CD4-positive, alpha-beta T cell (primary cell): Measurements from ENCODE around the gene PEX13. TPM values are rescaled to one million over a fixed set of nuclear protein-coding genes. Genes with fewer than 3 reads are reported as not detected.

ENCODE experiments used
- ATAC-seq: fragments of 200-7000 bp; cut with Tn5 transposase; one replicate; pipeline ENCODE4 v1.10.0; 2022; ENCODE audit warnings: mild to moderate bottlenecking; ENCODE audit not compliant: poor library complexity
- CTCF ChIA-PET: fragments of 350-600 bp; sonication (Branson Sonifier 250); formaldehyde crosslinking; loops from one replicate; lab custom pipeline; 2021; ENCODE audit warnings: antibody characterized with exemption, inconsistent platforms; lab: Charles Lee
- POLR2A ChIA-PET: fragments of 350-600 bp; sonication (Branson Sonifier 250); formaldehyde crosslinking; loops from one replicate; lab custom pipeline; 2021; ENCODE audit warnings: antibody characterized with exemption, inconsistent platforms; lab: Charles Lee
- DNase-seq, 14 experiments: peaks; one replicate each; pipeline ENCODE4 v3.0.0-alpha.2; 2013 to 2020; ENCODE audit warnings: mixed read lengths in 2 of 14
- H3K27ac ChIP-seq, 2 donors: one replicate each; pipeline versions ENCODE4 v1.5.1 to v1.7.0; 2013; ENCODE audit warnings: low read length in 2 of 2, low read depth in 1 of 2, mild to moderate bottlenecking in 1 of 2
- H3K27me3 ChIP-seq, 2 experiments: 1 replicate in 1 of 2; 2 replicates in 1 of 2; pipeline versions ENCODE4 v1.6.1 to v1.7.0; 2013; ENCODE audit warnings: low read length in 2 of 2, control low read depth in 1 of 2, mild to moderate bottlenecking in 1 of 2, moderate library complexity in 1 of 2; ENCODE audit not compliant: insufficient read depth in 2 of 2, control insufficient read depth in 1 of 2
- H3K36me3 ChIP-seq: one replicate; pipeline ENCODE4 v1.6.1; 2013; ENCODE audit warnings: low read length, control low read depth; ENCODE audit not compliant: insufficient read depth
- H3K4me1 ChIP-seq: one replicate; pipeline ENCODE4 v1.6.1; 2013; ENCODE audit warnings: low read length, control low read depth; ENCODE audit not compliant: insufficient read depth
- H3K4me3 ChIP-seq: one replicate; pipeline ENCODE4 v1.5.1; 2013; ENCODE audit warnings: mild to moderate bottlenecking, low read length, moderate library complexity
- H3K9me3 ChIP-seq, 2 experiments: 1 replicate in 1 of 2; 2 replicates in 1 of 2; pipeline versions ENCODE4 v1.6.1 to v1.7.0; 2013; ENCODE audit warnings: low read length in 2 of 2, mild to moderate bottlenecking in 2 of 2, control low read depth in 1 of 2, moderate library complexity in 1 of 2; ENCODE audit not compliant: control insufficient read depth in 1 of 2, insufficient read depth in 1 of 2
- H3K27ac Mint-ChIP-seq: one replicate; pipeline ENCODE4 v1.8.0; 2020; ENCODE audit warnings: mixed read lengths
- H3K27me3 Mint-ChIP-seq: one replicate; pipeline ENCODE4 v1.8.0; 2021; ENCODE audit warnings: mixed read lengths
- H3K36me3 Mint-ChIP-seq: one replicate; pipeline ENCODE4 v1.8.0; 2021; ENCODE audit warnings: low read depth, mixed read lengths
- H3K4me1 Mint-ChIP-seq: one replicate; pipeline ENCODE4 v1.8.0; 2021; ENCODE audit warnings: low read depth, mixed read lengths
- H3K4me3 Mint-ChIP-seq: one replicate; pipeline ENCODE4 v1.8.0; 2020; ENCODE audit warnings: mild to moderate bottlenecking, mixed read lengths
- H3K9me3 Mint-ChIP-seq: one replicate; pipeline ENCODE4 v1.8.0; 2020; ENCODE audit warnings: mixed read lengths
- CTCF ChIP-seq: fragments of 200-600 bp; IDR thresholded peaks from one replicate; pipeline ENCODE4 v1.8.0; 2022; ENCODE audit warnings: antibody characterized with exemption, mild to moderate bottlenecking
- intact Hi-C, 2 experiments: fragments of 100-400 bp; cut with DNase I in 1 of 2; cut with micrococcal nuclease in 1 of 2; formaldehyde crosslinking; loops; one replicate each; pipeline versions ENCODE4 v1.15.1 to v1.9.0; 2023 to 2025; cut with DNase I, micrococcal nuclease
- total RNA-seq, 174 experiments: library from RNA in 2 of 174; stranded (reverse) in 2 of 174; gene quantifications; one replicate each; pipeline ENCODE4 v1.2.3 and lab custom pipeline; 2021 to 2026

Gene PEX13
- total RNA-seq, 2 experiments from 2014 or later, result 8.6 to 12.2 TPM

- Mint-ChIP-seq H3K36me3 (no peaks in the 10 kb centered on the region), H3K9me3 (no peaks in the 10 kb centered on the region), H3K4me1 (peaks cover 23% of the 10 kb centered on the region), H3K27me3 (no peaks in the 10 kb centered on the region), H3K4me3 (no peak overlapping the region), H3K27ac (no peak overlapping the region)
- no peak overlapping the region for H3K4me3 ChIP-seq
- no peaks in the 10 kb centered on the region for H3K27me3 ChIP-seq
- no peaks in the 10 kb centered on the region for H3K36me3 ChIP-seq
- TF ChIP-seq CTCF, result no peak
- no peak overlapping the region for H3K27ac ChIP-seq
- ATAC-seq (no peak), DNase-seq (no peak)
- intact Hi-C loops, result no loop called here
- ChIA-PET CTCF (interaction anchor here (0.6 kb wide), 1 partner anchor 93 kb away, joined by 3 read pairs; no protein-coding TSS in a partner anchor), POLR2A (interaction anchor here (1.5 kb wide), 1 partner anchor 10 kb away, joined by 5 read pairs; no protein-coding TSS in a partner anchor)
- H3K4me1 ChIP-seq, result no peaks in the 10 kb centered on the region
- peaks cover 0 to 6% of the 10 kb centered on the region in 2 experiments for H3K9me3 ChIP-seq
Observed at GRCh38 chr2:60976875-60977561, 40.5 kb upstream of the PEX13 start.

DNA sequence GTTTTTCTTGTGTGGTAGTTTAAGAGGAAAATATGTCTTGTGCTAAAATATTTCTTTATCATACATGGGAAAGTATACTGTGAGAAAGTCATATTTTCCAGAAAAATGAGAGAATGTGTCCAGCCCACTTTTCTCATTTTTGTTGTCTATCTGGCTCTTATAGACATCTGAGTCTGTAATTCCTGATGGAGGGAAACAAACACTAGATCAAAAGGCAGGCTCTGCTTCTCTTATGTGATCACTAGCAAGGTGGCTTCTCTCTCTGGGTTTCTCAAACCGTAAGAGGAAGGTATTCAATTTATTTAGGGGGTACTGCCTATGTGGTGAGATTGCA lies 40.0 kb upstream of the PEX13 start:
- Mint-ChIP-seq H3K4me3 (no peak overlapping the region), H3K27me3 (no peaks in the 10 kb centered on the region), H3K9me3 (no peaks in the 10 kb centered on the region), H3K36me3 (no peaks in the 10 kb centered on the region), H3K27ac (no peak overlapping the region), H3K4me1 (peaks cover 20% of the 10 kb centered on the region)
- Histone ChIP-seq H3K9me3 (peaks cover 0 to 6% of the 10 kb centered on the region in 2 experiments), H3K36me3 (no peaks in the 10 kb centered on the region), H3K27ac (no peak overlapping the region), H3K4me3 (no peak overlapping the region), H3K4me1 (no peaks in the 10 kb centered on the region), H3K27me3 (no peaks in the 10 kb centered on the region)
- POLR2A ChIA-PET, result no interaction called here
- TF ChIP-seq CTCF, result no peak
- no peak for DNase-seq
- CTCF ChIA-PET, result no interaction called here
- intact Hi-C loops, result no loop called here
- no peak for ATAC-seq

- Histone ChIP-seq H3K27me3 (no peaks in the 10 kb centered on the region), H3K4me1 (no peaks in the 10 kb centered on the region), H3K4me3 (no peak overlapping the region), H3K9me3 (peaks cover 0 to 6% of the 10 kb centered on the region in 2 experiments), H3K36me3 (no peaks in the 10 kb centered on the region), H3K27ac (no peak overlapping the region)
- DNase-seq (no peak), ATAC-seq (no peak)
- intact Hi-C loops, result no loop called here
- H3K9me3 Mint-ChIP-seq, result no peaks in the 10 kb centered on the region
- no peaks in the 10 kb centered on the region for H3K27me3 Mint-ChIP-seq
- H3K36me3 Mint-ChIP-seq, result no peaks in the 10 kb centered on the region
- no peak for TF ChIP-seq CTCF
- ChIA-PET CTCF (no interaction called here), POLR2A (no interaction called here)
- H3K4me3 Mint-ChIP-seq, result no peak overlapping the region
- H3K27ac Mint-ChIP-seq, result no peak overlapping the region
- H3K4me1 Mint-ChIP-seq, result peaks cover 18% of the 10 kb centered on the region
Observed at GRCh38 chr2:60979231-60979630, 38.3 kb upstream of the PEX13 start.
